Measurements from ENCODE around the gene ZNF445. TPM values are rescaled to one million over a fixed set of nuclear protein-coding genes. Genes with fewer than 3 reads are reported as not detected.
"Not testable (repeated sequence)": the region's sequence is repeated elsewhere in the genome, so short reads cannot be mapped to it uniquely, and the experiment has no call there.

The ZNF445 gene
- total RNA-seq, 1 donor from 2014 or later = 20.9 TPM

GRCh38 chr3:44478055-44478468 is 592 bp upstream of the ZNF445 start:
- peaks cover 8% of the 10 kb centered on the region for H3K4me1 Mint-ChIP-seq (ENCODE audit: low read depth, unreplicated experiment)
- Histone ChIP-seq H3K36me3 (ENCODE audit: insufficient read depth, low read length) (no peaks in the 10 kb centered on the region), H3K4me2 (ENCODE audit: low read length) (peak overlapping the region; percentile 88), H3K9ac (ENCODE audit: low read length) (peak overlapping the region; percentile 83), H3K9me3 (ENCODE audit: insufficient read depth, low read depth, low read length) (no peaks in the 10 kb centered on the region), H2AFZ (ENCODE audit: low read depth, low read length) (peak overlapping the region; percentile 100), H3K4me3 (ENCODE audit: insufficient read depth, low read depth, low read length) (peak overlapping the region; percentile 85), H3K4me1 (ENCODE audit: insufficient read depth, low read length) (peaks cover 9% of the 10 kb centered on the region), H3K27me3 (ENCODE audit: insufficient read depth, low read length) (no peaks in the 10 kb centered on the region), H3K27ac (ENCODE audit: low read depth, low read length) (peak overlapping the region; percentile 51), H3K79me2 (ENCODE audit: insufficient read depth, low read length) (peaks cover 40% of the 10 kb centered on the region), H4K20me1 (ENCODE audit: insufficient read depth, low read length) (peaks cover 17% of the 10 kb centered on the region)
- TF ChIP-seq EZH2 (IDR thresholded peaks at IDR 0.05; ENCODE audit: insufficient read depth, low read length) (no peak), CTCF (IDR thresholded peaks at IDR 0.05; ENCODE audit: insufficient read depth, low read depth, low read length) (no peak)
- H3K4me3 Mint-ChIP-seq (ENCODE audit: unreplicated experiment) = peak overlapping the region; percentile 92
- H3K9me3 Mint-ChIP-seq (ENCODE audit: unreplicated experiment) = no peaks in the 10 kb centered on the region
- no peaks in the 10 kb centered on the region for H3K27me3 Mint-ChIP-seq (ENCODE audit: low read depth, unreplicated experiment)
- DNase-seq (ENCODE audit: low read depth) (no peak), FAIRE-seq (no peak)
- peak overlapping the region; percentile 91 for H3K27ac Mint-ChIP-seq (ENCODE audit: unreplicated experiment)
- H3K36me3 Mint-ChIP-seq (ENCODE audit: low read depth, unreplicated experiment) = peaks cover 1% of the 10 kb centered on the region

GRCh38 chr3:44476963-44477311 is 533 bp downstream of the ZNF445 start:
- Histone ChIP-seq H2AFZ (ENCODE audit: low read depth, low read length) (no peak overlapping the region), H3K27ac (ENCODE audit: low read depth, low read length) (peak overlapping the region; percentile 51), H4K20me1 (ENCODE audit: insufficient read depth, low read length) (peaks cover 28% of the 10 kb centered on the region), H3K36me3 (ENCODE audit: insufficient read depth, low read length) (no peaks in the 10 kb centered on the region), H3K79me2 (ENCODE audit: insufficient read depth, low read length) (peaks cover 51% of the 10 kb centered on the region), H3K4me3 (ENCODE audit: insufficient read depth, low read depth, low read length) (peak overlapping the region; percentile 85), H3K27me3 (ENCODE audit: insufficient read depth, low read length) (no peaks in the 10 kb centered on the region), H3K9me3 (ENCODE audit: insufficient read depth, low read depth, low read length) (no peaks in the 10 kb centered on the region), H3K4me1 (ENCODE audit: insufficient read depth, low read length) (peaks cover 9% of the 10 kb centered on the region), H3K9ac (ENCODE audit: low read length) (peak overlapping the region; percentile 83), H3K4me2 (ENCODE audit: low read length) (peak overlapping the region; percentile 88)
- Mint-ChIP-seq H3K36me3 (ENCODE audit: low read depth, unreplicated experiment) (peaks cover 3% of the 10 kb centered on the region), H3K4me3 (ENCODE audit: unreplicated experiment) (peak overlapping the region; percentile 91), H3K4me1 (ENCODE audit: low read depth, unreplicated experiment) (peaks cover 9% of the 10 kb centered on the region), H3K9me3 (ENCODE audit: unreplicated experiment) (no peaks in the 10 kb centered on the region), H3K27ac (ENCODE audit: unreplicated experiment) (peak overlapping the region; percentile 55), H3K27me3 (ENCODE audit: low read depth, unreplicated experiment) (no peaks in the 10 kb centered on the region)
- no peak for DNase-seq (ENCODE audit: low read depth)
- no peak for TF ChIP-seq CTCF (IDR thresholded peaks at IDR 0.05; ENCODE audit: insufficient read depth, low read depth, low read length)
- TF ChIP-seq EZH2 (IDR thresholded peaks at IDR 0.05; ENCODE audit: insufficient read depth, low read length) = no peak
- no peak for FAIRE-seq

- no peak overlapping the region for H3K27ac Mint-ChIP-seq (ENCODE audit: unreplicated experiment)
- Histone ChIP-seq H2AFZ (ENCODE audit: low read depth, low read length) (no peak overlapping the region), H3K4me3 (ENCODE audit: insufficient read depth, low read depth, low read length) (peak overlapping the region; percentile 85), H3K4me2 (ENCODE audit: low read length) (peak overlapping the region; percentile 88), H4K20me1 (ENCODE audit: insufficient read depth, low read length) (peaks cover 35% of the 10 kb centered on the region), H3K36me3 (ENCODE audit: insufficient read depth, low read length) (no peaks in the 10 kb centered on the region), H3K4me1 (ENCODE audit: insufficient read depth, low read length) (peaks cover 9% of the 10 kb centered on the region), H3K9ac (ENCODE audit: low read length) (peak overlapping the region; percentile 83), H3K79me2 (ENCODE audit: insufficient read depth, low read length) (peaks cover 58% of the 10 kb centered on the region), H3K27me3 (ENCODE audit: insufficient read depth, low read length) (no peaks in the 10 kb centered on the region), H3K27ac (ENCODE audit: low read depth, low read length) (no peak overlapping the region), H3K9me3 (ENCODE audit: insufficient read depth, low read depth, low read length) (no peaks in the 10 kb centered on the region)
- peaks cover 13% of the 10 kb centered on the region for H3K4me1 Mint-ChIP-seq (ENCODE audit: low read depth, unreplicated experiment)
- H3K27me3 Mint-ChIP-seq (ENCODE audit: low read depth, unreplicated experiment) = no peaks in the 10 kb centered on the region
- DNase-seq (ENCODE audit: low read depth) = peak; percentile 62
- peak; percentile 9 for FAIRE-seq
- H3K4me3 Mint-ChIP-seq (ENCODE audit: unreplicated experiment) = peak overlapping the region; percentile 91
- peaks cover 3% of the 10 kb centered on the region for H3K36me3 Mint-ChIP-seq (ENCODE audit: low read depth, unreplicated experiment)
- H3K9me3 Mint-ChIP-seq (ENCODE audit: unreplicated experiment) = no peaks in the 10 kb centered on the region
- TF ChIP-seq EZH2 (IDR thresholded peaks at IDR 0.05; ENCODE audit: insufficient read depth, low read length) (no peak), CTCF (IDR thresholded peaks at IDR 0.05; ENCODE audit: insufficient read depth, low read depth, low read length) (no peak)
Measured at GRCh38 chr3:44476181-44476611, 1.3 kb downstream of the ZNF445 start.

GRCh38 chr3:44474886-44475285 is 2.6 kb downstream of the ZNF445 start:
- H3K4me1 ChIP-seq (ENCODE audit: insufficient read depth, low read length); H3K27me3 Mint-ChIP-seq (ENCODE audit: low read depth, unreplicated experiment); DNase-seq (ENCODE audit: low read depth); H3K9ac ChIP-seq (ENCODE audit: low read length); H3K27me3 ChIP-seq (ENCODE audit: insufficient read depth, low read length); H3K9me3 Mint-ChIP-seq (ENCODE audit: unreplicated experiment); FAIRE-seq; H3K4me3 Mint-ChIP-seq (ENCODE audit: unreplicated experiment); H3K4me3 ChIP-seq (ENCODE audit: insufficient read depth, low read depth, low read length); H3K27ac Mint-ChIP-seq (ENCODE audit: unreplicated experiment); H3K27ac ChIP-seq (ENCODE audit: low read depth, low read length); H3K36me3 Mint-ChIP-seq (ENCODE audit: low read depth, unreplicated experiment); H2AFZ ChIP-seq (ENCODE audit: low read depth, low read length); H3K36me3 ChIP-seq (ENCODE audit: insufficient read depth, low read length); H3K4me2 ChIP-seq (ENCODE audit: low read length); H3K9me3 ChIP-seq (ENCODE audit: insufficient read depth, low read depth, low read length): not testable (repeated sequence)
- H4K20me1 ChIP-seq (ENCODE audit: insufficient read depth, low read length) = peaks cover 45% of the 10 kb centered on the region
- H3K4me1 Mint-ChIP-seq (ENCODE audit: low read depth, unreplicated experiment) = peaks cover 18% of the 10 kb centered on the region
- peaks cover 71% of the 10 kb centered on the region for H3K79me2 ChIP-seq (ENCODE audit: insufficient read depth, low read length)
